Left cardiac atrium (tissue), 4 donors: ENCODE results near the gene BICRA. TPM values are rescaled to one million over a fixed set of nuclear protein-coding genes. Genes with fewer than 3 reads are reported as not detected.
"Not testable (repeated sequence)": the region's sequence is repeated elsewhere in the genome, so short reads cannot be mapped to it uniquely, and the experiment has no call there.

Experiments
- ATAC-seq, 2 donors: fragments of 200-7000 bp; cut with Tn5 transposase; one replicate each; pipeline ENCODE4 v1.9.1; 2020; ENCODE audit warnings: mild to moderate bottlenecking in 2 of 2, moderate library complexity in 2 of 2
- DNase-seq: peaks from one replicate; pipeline ENCODE4 v3.0.0-alpha.2; 2020
- intact Hi-C, 2 donors: fragments of 100-400 bp; cut with DNase I; formaldehyde crosslinking; loops; one replicate each; pipeline versions ENCODE4 v1.14.1 to v1.15.1; 2022 to 2023
- total RNA-seq, 2 donors: library from RNA; stranded (reverse); fragmentation: NEBNext Ultra II Directional; extraction: Animal tissue kit (Norgen Biotek cat#: 25700); gene quantifications; one replicate each; pipeline ENCODE4 v1.2.1, GENCODE V29; 2021
- donor health status: DM: no; HTN: yes; CAD: no.
- donor health status: DM: no; HTN: yes; CAD: no; lungs with severe emphysema.
- donor health status: DM: yes; HTN: yes; CAD: no.
- donor health status: Dilated cardiomyopathy.

BICRA gene
- total RNA-seq, 2 donors from 2014 or later, result 7.2 to 11.6 TPM

DNA sequence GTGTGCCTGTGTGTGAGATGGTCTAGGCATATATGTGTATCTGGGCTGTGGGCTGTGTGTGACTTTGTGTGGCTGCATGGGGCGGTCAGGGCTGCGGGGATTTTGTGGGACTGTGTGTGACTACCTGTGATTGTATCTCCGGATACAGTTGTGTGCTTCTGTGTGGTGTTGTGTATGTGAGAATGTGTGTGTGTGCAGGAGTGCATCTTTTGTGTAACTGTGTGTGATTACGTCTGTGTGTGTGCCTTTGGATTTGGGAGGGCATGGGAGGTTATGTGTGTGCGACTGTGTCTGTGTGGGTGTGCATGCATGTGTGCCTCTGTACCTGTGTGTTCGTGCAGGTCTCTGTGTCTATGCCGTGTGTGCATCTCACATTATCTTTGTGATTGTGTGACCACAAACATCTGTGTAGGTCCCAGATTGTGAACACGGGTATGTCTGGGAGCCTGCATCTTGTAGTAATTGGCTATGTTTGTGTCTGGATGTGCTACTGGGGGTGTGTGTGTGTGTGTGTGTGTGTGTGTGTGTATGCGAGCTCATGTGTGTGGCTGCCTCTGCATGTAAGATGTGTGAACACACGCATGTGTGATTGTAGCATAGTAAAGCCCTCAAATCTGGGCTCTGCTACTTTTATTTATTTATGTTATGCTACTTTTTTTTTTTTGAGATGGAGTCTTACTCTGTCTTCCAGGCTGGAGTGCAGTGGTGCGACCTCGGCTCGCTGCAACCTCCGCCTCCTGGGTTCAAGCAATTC lies 111.9 kb downstream of the BICRA start:
- ATAC-seq, result no peak
- intact Hi-C loops, result no loop called here
- DNase-seq, result no peak

DNA sequence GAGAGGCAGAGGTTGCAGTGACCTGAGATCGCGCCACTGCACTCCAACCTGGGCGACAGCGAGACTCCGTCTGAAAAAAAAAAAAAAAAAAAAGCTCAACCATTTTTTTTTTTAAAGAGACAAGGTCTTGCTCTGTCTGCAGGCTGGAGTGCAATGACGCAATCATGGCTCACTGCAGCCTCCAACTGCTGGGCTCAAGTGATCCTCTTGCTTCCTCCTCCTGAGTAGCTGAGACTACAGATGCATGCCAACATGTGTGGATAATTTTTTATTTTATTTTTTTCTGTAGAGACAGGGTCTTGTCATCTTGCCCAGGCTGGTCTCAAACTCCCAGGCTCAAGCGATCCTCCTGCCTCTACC lies 114.6 kb downstream of the BICRA start:
- intact Hi-C loops, result no loop called here
- peak; percentile 76 for DNase-seq
- ATAC-seq, result peak in 1 of 2 donors; percentile 41

DNA sequence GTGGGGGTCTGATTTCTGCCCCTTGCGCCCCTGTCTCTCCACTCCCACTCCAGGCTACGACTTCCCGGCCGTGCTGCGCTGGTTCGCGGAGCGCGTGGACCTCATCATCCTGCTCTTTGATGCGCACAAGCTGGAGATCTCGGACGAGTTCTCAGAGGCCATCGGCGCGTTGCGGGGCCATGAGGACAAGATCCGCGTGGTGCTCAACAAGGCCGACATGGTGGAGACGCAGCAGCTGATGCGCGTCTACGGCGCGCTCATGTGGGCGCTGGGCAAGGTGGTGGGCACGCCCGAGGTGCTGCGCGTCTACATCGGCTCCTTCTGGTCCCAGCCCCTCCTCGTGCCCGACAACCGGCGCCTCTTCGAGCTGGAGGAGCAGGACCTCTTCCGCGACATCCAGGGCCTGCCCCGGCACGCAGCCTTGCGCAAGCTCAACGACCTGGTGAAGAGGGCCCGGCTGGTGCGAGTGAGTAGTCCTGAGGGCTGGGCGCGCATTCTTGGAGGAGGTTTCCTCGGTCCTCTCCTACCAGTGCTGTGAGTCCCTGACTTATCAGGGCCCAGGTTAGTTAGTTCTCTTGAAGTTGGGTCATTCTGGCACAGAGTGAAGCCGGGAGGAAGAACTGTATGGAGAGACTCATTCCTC lies 116.9 kb downstream of the BICRA start:
- ATAC-seq, result no peak
- no peak for DNase-seq
- intact Hi-C loops, result no loop called here

DNA sequence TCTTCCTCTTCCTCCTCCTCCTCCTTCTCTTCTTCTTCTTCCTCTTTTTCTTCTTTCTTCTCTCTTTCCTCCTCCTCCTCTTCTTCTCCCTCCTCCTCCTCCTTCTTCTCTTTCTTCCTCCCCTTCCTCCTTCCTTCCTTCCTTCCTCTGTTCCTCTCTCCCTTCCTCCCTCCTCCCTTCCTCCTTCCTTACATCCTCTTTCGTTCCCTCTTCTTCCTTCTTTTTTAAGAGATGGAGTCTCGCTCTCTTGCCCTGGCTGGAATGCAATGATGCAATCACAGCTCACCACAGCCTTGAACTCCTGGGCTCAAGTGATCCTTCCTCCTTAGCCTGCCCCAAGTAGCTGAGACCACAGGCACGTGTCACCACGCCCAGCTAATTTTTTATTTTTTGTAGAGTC lies 117.5 kb downstream of the BICRA start:
- intact Hi-C loops, result no loop called here

DNA sequence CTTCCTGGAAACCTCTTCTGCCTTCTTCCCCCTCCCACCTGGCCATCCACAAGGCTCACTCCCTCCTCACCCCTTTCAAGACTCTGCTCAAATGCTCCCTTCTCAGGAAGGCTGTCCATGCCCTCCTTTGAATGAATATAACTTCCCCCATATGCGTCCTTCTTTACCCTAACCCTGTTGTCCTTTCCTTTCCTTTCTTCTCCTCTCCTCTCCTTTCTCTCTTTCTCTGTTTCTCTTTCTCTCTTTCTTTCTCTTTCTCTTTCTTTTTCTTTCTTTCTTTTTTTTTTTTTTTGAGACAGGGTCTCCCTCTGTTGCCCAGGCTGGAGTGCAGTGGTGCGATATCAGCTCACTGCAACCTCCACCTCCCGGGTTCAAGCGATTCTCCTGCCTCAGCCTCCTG lies 119.4 kb downstream of the BICRA start:
- intact Hi-C loops, ATAC-seq, DNase-seq: not testable (repeated sequence)

More for the DNA sequence above, 117.5 kb downstream of the BICRA start:
- DNase-seq (no peak), ATAC-seq (no peak)

DNA sequence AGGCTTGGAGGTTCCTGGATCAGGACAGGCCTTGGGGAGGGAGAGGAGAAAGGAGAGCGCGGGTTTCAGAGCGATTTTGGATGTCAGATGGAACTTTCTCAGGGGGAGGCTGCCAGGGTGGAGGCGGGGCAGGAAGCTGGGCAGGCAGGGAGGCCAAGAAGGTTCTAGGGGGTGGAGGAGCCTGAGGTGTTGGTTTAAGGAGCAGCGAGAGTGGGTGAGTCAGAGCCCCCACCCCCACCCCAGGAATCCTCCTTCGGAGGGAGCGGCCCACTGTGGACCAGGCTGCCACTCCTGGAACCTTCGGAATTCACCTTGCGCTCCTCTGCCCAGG lies 120.5 kb downstream of the BICRA start:
- DNase-seq (peak; percentile 80), ATAC-seq (peak; percentile 74 to 95)
- intact Hi-C loops, result no loop called here

DNA sequence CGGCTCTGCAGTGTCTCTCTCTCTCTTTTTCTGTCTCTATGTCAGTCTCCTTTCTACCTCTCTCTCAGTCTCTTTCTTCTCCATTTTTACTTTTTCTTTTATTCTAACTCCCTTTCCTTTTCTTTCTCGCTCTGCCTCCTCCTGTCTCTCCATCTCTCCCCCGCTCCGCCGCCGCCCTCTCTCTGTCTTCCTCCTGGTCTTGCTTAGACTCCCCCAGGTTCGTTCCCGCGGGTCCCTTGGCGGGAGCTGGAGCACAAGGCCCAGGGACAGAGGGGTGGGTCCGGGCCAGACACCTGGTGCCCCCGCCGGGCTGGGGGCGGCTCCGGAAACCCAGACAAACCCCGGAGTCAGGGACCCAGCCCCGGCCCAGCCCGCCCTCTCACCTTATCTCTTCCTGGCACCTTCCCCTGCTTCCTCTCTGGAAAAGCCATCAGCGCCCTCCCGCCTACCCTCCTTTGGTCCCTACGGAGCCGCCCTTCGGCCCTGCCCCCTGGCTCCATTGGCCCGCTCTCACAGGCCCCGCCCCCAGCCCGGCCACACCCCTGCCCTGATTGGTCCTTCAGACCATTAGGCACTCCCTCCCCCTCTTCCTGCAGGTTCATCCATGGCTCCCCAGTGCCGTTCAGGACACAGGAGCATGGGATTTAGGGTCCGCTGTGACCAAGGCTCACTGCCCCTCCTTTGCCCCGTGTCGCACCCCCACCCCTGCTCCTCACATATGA lies 121.0 kb downstream of the BICRA start:
- ATAC-seq (peak; percentile 83 to 93), DNase-seq (peak; percentile 88)
- intact Hi-C loops, result no loop called here

DNA sequence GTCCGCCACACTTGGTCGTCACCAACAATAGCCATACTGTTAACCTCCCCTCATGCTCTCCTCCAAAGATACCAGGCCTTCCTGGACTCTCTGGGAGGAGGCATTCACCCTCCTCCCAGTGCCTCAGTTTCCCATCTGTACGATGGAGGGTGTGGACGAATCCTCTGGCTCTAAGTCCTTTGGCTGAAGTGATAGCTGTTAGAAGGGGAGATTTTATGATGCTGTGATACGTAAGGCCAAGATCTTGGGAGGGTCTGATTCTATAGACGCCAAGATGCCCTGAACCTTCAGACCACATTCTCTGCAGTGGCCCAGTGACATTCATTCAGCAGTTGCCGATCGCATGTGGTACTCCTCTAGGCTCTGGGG lies 121.6 kb downstream of the BICRA start:
- intact Hi-C loops, result no loop called here
- no peak for DNase-seq
- no peak for ATAC-seq

DNA sequence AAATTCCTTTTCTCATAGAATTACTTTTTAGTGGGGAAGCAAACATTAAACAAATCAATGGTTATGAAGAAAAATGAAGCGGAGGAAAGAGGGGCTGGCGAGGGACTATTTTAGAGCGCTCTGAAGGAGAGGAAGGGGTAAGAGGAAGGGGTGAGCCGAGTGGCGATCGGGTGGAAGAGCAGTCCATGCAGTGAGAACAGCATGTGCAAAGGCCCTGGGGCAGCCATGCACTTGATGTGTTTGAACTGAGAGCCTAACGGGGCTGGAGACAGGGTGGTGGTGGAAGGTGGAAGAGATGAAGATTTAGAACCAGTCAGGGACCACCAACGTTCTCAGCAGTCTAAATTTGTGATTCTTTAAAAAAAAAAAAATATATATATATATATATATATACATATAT lies 122.0 kb downstream of the BICRA start:
- no peak for DNase-seq
- ATAC-seq, result no peak
- intact Hi-C loops, result no loop called here

DNA sequence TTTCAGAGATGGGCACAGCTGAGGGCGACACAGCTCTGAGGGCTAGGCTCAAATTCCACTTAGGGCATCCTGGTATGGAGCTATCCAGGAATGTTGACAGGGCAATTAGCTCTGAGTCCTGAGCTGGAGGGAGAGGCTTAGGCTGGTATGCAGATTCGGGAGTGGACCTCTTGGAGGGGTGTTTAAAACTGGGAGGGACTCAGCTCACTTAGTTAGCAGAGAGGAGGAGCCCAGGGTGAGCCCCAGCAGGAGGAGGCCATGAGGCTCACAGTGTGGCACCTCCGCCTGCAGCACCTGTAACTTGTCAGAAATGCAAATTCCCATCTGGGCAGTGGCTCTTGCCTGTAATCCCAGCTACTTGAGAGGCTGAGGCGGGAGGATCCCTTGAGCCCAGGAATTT lies 126.2 kb downstream of the BICRA start:
- DNase-seq (no peak), ATAC-seq (no peak)
- intact Hi-C loops, result no loop called here

DNA sequence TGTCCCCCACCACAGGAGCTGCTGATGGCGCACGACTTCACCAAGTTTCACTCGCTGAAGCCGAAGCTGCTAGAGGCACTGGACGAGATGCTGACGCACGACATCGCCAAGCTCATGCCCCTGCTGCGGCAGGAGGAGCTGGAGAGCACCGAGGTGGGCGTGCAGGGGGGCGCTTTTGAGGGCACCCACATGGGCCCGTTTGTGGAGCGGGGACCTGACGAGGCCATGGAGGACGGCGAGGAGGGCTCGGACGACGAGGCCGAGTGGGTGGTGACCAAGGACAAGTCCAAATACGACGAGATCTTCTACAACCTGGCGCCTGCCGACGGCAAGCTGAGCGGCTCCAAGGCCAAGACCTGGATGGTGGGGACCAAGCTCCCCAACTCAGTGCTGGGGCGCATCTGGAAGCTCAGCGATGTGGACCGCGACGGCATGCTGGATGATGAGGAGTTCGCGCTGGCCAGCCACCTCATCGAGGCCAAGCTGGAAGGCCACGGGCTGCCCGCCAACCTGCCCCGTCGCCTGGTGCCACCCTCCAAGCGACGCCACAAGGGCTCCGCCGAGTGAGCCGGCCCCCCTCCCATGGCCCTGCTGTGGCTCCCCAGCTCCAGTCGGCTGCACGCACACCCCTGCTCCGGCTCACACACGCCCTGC lies 132.1 kb downstream of the BICRA start:
- no peak for ATAC-seq
- intact Hi-C loops, result no loop called here
- no peak for DNase-seq

DNA sequence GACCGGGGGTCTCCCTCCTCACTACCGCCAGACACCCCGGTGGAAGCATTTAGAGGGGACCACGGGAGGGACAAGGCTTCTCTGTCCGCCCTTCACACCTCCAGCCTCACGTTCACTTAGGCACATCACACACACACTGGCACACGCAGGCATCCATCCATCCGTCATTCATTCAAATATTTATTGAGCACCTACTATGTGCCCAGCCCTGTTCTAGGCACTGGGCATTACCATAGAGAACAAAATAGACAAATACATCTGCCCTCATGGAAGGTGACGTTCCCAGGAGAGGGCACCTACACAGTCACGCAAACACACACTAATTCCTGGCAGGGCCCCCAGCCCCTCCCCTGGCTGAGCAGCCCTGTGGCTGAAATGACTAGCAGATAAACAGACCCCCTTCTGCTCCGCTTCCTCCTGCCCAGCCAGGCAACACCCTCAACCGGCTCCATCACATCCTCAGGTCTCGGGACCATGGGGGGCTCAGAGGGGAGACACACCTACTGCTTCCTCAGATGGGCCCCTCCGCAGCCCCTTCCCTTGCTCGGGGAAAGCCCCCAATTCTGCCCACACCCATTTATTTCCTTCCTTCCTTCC lies 132.7 kb downstream of the BICRA start:
- no peak for ATAC-seq
- intact Hi-C loops, result no loop called here

DNA sequence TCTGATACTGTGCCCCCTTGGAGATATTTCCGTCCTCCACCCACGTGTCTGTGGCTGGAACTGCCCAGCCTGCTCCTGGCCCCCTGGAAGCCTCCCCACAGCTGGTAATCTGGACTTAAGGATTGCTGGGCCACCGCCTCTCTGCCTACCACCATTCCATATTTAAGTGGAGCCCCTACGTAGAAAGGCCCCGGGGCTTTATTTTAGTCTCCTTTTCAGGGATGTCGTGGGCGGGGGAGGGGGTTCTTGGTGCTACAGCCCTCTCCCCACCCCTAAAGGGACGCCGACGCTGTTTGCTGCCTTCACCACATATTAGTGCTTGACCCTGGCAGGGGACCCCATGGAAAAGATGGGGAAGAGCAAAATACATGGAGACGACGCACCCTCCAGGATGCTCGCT lies 133.7 kb downstream of the BICRA start:
- DNase-seq (no peak), ATAC-seq (peak in 1 of 2 donors; percentile 0)
- intact Hi-C loops, result loop anchor here in 1 of 2 donors (1.0 kb wide), 1 partner anchor 29 kb away; the partner anchor contains the start of gene EHD2

More for the DNA sequence above, 132.7 kb downstream of the BICRA start:
- DNase-seq, result no peak

DNA sequence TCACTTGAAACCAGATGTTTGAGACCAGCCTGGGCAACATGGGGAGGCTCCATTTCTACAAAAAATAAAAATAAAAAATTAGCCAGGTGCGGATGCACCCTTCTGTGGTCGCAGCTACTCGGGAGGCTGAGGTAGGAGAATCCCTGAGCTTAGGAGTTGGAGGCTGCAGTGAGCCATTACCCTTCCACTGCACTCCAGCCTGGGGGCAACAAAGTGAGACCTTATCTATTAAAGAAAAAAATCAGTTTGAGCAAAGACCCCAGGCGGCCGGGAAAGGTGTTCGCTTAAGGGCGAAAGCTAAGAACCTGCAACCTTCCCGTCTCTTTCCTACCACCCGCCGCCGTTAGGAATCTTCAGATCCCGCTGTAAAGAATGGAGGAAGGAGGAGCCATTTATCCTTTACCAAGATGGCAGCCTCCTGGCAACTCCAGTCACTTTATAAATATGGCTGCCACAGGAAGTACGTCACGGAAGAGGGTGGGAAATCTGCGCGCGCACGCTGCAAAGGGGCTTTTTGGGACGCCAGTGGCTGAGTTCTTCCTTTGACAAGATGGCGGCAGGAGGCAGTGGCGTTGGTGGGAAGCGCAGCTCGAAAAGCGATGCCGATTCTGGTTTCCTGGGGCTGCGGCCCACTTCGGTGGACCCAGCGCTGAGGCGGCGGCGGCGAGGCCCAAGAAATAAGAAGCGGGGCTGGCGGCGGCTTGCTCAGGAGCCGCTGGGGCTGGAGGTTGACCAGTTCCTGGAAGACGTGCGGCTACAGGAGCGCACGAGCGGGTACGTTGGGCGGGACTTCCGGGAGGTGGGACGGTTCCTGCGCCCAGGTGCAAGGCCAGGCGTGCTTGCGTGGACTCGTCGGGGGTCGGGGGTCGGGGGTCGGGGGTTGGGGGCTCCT lies 136.3 kb downstream of the BICRA start, which contains the start of gene NOP53:
Gene NOP53, plus strand, starts transcription at position 537 of the 892 bp plus-strand sequence. Its CDS starts 14 bp downstream, at position 551.
- DNase-seq, result peak; percentile 96
- ATAC-seq, result peak; percentile 62 to 71
- intact Hi-C loops, result no loop called here

DNA sequence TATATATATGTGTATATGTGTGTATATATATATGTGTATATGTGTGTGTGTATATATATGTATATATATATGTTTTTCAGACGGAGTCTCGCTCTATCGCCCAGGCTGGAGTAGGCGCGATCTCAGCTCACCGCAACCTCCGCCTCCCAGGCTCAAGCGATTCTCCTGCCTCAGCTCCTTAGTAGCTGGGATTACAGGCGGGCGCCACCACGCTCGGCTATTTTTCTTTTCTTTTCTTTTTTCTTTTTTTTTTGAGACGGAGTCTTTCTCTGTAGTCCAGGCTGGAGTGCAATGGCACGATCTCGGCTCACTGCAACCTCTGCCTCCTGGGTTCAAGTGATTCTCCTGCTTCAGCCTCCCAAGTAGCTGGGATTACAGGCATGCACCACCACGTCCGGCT lies 137.2 kb downstream of the BICRA start:
- ATAC-seq, DNase-seq, intact Hi-C loops: not testable (repeated sequence)

DNA sequence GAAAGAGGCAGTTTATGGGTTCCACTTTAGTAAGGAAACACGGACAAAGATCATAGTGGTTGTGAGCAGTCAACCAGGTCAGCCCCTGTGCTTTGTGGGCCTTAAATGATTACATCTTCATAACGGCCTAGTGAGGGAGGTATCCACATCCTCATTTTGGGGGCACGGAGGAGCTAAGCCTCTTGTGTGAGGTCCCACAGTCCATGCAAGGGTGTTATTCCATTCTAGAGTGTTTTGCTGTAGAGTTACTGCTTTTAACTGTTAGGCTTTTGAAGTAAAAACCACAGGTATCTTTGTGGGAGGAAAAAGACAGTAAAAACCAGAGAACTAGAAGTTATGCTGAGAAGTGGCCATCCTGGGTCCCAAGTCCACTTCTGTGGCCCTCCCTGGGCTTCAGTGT lies 140.4 kb downstream of the BICRA start:
- ATAC-seq, result no peak

DNA sequence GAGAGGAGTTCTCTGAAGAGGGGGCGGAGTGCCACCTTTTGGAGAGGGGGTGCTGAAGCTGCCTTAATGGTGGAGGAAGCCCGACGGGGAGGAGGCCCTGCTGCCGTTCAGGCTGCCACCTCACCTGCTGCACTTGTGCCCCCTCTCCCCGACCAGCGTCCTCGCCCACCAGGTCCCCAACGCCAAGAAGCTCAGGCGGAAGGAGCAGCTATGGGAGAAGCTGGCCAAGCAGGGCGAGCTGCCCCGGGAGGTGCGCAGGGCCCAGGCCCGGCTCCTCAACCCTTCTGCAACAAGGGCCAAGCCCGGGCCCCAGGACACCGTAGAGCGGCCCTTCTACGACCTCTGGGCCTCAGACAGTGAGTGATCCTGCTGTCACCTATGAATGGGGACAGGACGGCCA lies 141.8 kb downstream of the BICRA start:
- DNase-seq, result no peak
- intact Hi-C loops, result no loop called here
- no peak for ATAC-seq

More for the DNA sequence above, 140.4 kb downstream of the BICRA start:
- intact Hi-C loops, result no loop called here
- no peak for DNase-seq

DNA sequence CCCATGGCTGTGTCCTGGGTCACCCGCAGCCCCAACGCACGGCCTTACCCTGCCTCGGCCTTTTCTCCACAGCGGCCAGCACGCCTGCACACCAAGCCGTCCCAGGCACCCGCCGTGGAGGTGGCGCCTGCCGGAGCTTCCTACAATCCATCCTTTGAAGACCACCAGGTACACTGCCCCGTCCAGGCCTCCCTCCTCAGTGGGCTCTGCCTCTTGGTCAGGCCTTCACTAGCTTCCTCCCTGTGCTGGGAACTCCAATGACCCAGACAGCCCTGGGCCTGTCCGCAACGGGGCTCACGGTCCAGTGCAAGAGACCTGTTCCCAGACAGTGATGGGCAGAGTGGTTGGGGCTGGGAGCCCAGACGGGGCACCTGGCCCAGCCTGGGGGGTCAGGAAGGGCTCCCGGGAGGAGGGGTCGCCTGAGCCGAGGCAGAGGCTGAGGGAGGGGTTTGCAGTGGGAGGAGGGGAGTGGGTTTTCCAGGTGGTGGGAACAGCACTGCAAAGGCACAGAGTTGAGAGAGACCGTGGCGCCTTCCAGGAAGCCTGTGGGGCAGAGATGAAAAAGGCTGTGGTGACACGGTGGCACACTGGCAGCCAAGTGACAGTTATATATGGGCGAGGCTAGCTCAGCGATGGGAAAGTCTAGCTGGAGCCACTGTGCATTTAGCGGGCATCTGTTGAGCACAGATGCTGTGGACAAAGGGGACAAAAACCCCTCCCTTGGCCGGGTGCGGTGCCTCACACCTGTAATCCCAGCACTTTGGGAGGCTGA lies 143.7 kb downstream of the BICRA start:
- DNase-seq (no peak), ATAC-seq (no peak)
- intact Hi-C loops, result no loop called here
